Gastrocnemius medialis (tissue), 4 donors: ENCODE data around the gene ETF1.

Experiments used
- POLR2A ChIP-seq, 2 donors: fragments of 450-650 bp; IDR thresholded peaks; one replicate each; pipeline ENCODE4 v1.6.1; 2017; ENCODE audit warnings: antibody characterized with exemption in 2 of 2, mild to moderate bottlenecking in 2 of 2, moderate library complexity in 2 of 2
- TF ChIP-seq, protein P1 (sequence below), 5 experiments: fragments of 450-650 bp in 3 of 5; fragments of 200-600 bp in 2 of 5; sonication (generic) in 2 of 5; IDR thresholded peaks in 4 of 5; conservative IDR thresholded peaks in 1 of 5; 1 replicate in 4 of 5; 2 replicates in 1 of 5; pipeline ENCODE4 v1.5.1; 2016 to 2019; ENCODE audit warnings: antibody characterized with exemption in 5 of 5, mild to moderate bottlenecking in 3 of 5, moderate library complexity in 3 of 5

DNA sequence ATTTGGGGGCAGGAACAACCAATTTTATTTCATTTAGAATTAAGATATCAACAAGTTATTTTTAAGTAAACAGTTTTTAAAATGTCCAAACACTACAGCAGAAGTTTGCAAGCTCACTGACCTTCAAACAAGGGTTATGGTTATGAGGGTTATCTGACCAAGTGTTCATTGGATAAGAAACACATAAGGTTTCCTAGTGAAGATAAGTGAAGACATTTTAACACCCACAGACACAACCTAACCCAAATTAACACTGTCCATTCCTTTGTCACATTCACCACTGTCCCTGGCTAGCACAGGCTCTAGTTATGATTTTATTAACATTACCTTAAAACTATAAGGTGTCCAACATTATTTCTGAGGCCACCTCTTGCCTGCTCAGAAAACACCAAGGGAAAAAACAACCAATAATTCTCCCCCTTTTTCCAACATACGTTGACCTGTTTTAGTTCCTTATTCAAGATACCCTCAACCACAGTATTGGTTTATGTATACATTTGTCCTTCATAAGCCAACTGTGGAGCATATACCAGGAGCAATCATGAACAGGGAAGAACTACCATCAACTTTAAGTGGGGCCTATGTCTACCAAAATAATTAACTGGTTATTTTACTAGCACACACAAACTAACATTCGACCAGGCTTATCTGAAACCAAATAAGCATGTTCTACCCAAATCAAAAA is 4.0 kb downstream of the ETF1 start:
- TF ChIP-seq, protein P1, sequence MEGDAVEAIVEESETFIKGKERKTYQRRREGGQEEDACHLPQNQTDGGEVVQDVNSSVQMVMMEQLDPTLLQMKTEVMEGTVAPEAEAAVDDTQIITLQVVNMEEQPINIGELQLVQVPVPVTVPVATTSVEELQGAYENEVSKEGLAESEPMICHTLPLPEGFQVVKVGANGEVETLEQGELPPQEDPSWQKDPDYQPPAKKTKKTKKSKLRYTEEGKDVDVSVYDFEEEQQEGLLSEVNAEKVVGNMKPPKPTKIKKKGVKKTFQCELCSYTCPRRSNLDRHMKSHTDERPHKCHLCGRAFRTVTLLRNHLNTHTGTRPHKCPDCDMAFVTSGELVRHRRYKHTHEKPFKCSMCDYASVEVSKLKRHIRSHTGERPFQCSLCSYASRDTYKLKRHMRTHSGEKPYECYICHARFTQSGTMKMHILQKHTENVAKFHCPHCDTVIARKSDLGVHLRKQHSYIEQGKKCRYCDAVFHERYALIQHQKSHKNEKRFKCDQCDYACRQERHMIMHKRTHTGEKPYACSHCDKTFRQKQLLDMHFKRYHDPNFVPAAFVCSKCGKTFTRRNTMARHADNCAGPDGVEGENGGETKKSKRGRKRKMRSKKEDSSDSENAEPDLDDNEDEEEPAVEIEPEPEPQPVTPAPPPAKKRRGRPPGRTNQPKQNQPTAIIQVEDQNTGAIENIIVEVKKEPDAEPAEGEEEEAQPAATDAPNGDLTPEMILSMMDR (IDR thresholded peaks at IDR 0.05 in 4 of 5, conservative IDR thresholded peaks at IDR 0.05 in 1 of 5): no peak
- no peak for TF ChIP-seq POLR2A (IDR thresholded peaks at IDR 0.05)
